HG02642 (cell line): ENCODE data around the gene DERA.
"Not testable (repeated sequence)": the region's sequence is repeated elsewhere in the genome, so short reads cannot be mapped to it uniquely, and the experiment has no call there.

Experiments used
- ATAC-seq: cut with Tn5 transposase; IDR thresholded peaks from one replicate; pipeline ENCODE4 v1.9.1; 2021; ENCODE audit warnings: mild to moderate bottlenecking; ENCODE audit not compliant: unreplicated experiment, poor library complexity

Gene DERA

DNA sequence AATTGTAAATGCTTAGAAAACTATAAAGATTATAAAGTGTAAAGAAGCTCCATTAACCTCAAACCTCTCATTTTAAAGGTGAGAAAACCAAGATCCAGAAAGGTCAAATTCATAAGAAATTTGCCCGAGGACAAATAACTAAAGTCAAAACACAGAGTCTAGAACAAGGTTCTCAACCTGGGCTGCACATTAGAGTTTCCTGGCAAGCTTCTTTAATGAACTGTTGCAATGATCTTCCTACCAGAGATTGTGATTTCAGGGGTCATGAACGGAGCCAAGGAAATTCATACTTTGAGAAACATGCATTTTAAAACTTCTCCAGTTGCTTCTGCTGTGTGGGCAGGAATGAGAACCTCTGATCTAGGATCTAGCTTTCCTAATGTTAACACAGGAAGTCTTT lies 86.8 kb downstream of the DERA start:
- ATAC-seq: no peak

GRCh38 chr12:16002880-16003279 lies 91.7 kb downstream of the DERA start:
- ATAC-seq: no peak

GRCh38 chr12:16003460-16003859 lies 92.3 kb downstream of the DERA start:
- ATAC-seq: no peak

- ATAC-seq: no peak
Measured at GRCh38 chr12:16006752-16007151, 95.6 kb downstream of the DERA start.

- ATAC-seq: no peak
Measured at GRCh38 chr12:16008421-16008824, 97.3 kb downstream of the DERA start.

DNA sequence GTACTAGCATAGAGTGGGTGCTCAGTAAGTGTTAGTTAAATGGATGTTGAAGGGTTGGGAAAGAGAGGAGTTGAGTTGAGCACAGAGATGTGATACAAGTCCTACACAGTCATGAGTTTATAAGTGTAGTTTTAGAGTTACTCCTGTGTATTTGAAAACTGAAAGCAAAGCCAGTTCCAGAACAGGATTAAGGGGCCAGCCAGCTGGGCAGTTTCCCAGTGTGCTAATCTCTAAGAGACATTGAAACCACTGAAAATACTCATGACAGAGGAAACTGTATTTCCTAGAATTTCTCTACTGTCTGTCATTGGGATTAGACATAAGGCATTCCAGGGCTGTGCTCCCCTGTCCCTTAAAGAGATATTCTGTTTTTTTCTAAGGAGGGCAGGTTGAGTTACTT lies 101.0 kb downstream of the DERA start:
- no peak for ATAC-seq

GRCh38 chr12:16013722-16014121 lies 102.6 kb downstream of the DERA start:
- not testable (repeated sequence) for ATAC-seq

DNA sequence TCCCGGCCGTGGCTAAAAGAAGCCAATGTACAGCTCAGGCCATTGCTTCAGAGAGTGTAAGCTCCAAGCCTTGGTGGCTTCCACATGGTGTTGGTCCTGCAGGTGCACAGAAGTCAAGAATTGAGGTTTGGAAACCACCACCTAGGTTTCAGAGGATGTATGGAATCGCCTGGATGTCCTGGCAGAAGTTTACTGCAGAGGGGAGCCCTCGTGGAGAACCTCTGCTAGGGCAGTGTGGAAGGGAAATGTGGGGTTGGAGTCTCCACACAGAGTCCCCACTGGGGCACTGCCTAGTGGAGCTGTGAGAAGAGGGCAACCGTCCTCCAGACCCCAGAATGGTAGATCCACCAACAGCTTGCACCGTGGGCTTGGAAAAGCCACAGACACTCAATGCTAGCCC lies 103.3 kb downstream of the DERA start:
- ATAC-seq: not testable (repeated sequence)

DNA sequence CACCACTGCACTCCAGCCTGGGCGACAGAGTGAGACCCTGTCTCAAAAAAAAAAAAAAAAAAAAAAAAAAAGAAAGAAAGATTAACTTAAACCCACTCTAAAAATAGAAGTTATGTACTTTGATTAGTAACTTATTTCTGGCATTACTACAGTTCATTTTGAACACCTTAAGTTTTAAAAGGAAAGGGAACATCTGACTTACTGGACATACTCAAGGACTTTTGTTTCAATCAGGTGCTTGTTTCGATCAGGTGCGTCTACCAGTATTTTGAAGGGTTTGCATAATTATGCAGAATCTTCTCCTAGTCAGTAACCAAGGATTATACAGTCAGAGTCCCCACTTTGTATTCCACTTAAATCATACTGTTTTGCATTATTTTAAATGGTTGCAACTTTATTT lies 105.6 kb downstream of the DERA start:
- ATAC-seq: no peak

GRCh38 chr12:16018306-16018705 lies 107.2 kb downstream of the DERA start:
- ATAC-seq: no peak

GRCh38 chr12:16019136-16019535 lies 108.0 kb downstream of the DERA start:
- ATAC-seq: no peak

- ATAC-seq: no peak
Measured at GRCh38 chr12:16020031-16020430, 108.9 kb downstream of the DERA start.

GRCh38 chr12:16021026-16021425 lies 109.9 kb downstream of the DERA start:
- ATAC-seq: no peak

DNA sequence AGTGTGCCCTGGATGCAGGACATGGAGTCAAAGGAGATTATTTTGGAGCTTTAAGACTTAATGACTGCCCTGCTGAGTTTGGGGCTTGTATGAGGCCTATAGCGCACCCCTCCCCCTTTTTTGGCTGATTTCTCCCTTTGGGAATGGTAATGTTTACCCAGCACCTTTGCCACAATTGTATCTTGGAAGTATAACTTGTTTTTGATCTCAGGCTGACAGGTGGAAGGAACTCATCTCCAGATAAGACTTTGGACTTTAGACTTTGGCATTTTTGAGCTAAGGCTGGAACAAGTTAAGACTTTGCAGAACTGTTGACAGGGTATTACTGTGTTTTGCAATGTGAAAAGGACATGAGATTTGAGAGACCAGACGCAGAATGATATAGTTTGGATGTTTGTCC lies 110.5 kb downstream of the DERA start:
- no peak for ATAC-seq

GRCh38 chr12:16027002-16027401 lies 115.9 kb downstream of the DERA start:
- no peak for ATAC-seq

GRCh38 chr12:16030744-16031143 lies 119.6 kb downstream of the DERA start:
- ATAC-seq: no peak

GRCh38 chr12:16034136-16034817 lies 123.1 kb downstream of the DERA start:
- ATAC-seq: no peak

GRCh38 chr12:16036073-16036472 lies 124.9 kb downstream of the DERA start:
- ATAC-seq: no peak

DNA sequence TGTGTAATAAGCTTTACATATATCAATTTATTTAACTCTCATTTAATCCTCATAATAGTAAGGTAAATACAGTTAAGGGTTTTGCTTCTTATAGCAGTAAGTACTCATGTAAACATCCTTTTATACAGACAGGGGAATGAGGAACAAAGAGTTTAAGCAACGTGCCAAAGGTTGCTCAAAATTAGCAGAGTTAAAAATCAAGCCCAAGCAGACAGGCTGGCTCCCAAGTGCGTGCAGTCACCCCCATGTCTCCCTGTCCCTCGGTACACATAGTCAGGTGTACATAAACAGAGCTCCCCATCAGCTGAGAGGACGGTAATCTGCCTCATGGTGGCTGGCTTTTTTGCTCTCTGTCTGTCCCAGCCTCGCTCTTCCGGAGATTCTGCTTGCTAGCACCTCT lies 126.4 kb downstream of the DERA start:
- ATAC-seq: no peak

GRCh38 chr12:16043480-16043879 lies 132.3 kb downstream of the DERA start:
- ATAC-seq: no peak

GRCh38 chr12:16046266-16046665 lies 135.1 kb downstream of the DERA start:
- ATAC-seq: no peak

GRCh38 chr12:16048511-16048910 lies 137.4 kb downstream of the DERA start:
- ATAC-seq: no peak

DNA sequence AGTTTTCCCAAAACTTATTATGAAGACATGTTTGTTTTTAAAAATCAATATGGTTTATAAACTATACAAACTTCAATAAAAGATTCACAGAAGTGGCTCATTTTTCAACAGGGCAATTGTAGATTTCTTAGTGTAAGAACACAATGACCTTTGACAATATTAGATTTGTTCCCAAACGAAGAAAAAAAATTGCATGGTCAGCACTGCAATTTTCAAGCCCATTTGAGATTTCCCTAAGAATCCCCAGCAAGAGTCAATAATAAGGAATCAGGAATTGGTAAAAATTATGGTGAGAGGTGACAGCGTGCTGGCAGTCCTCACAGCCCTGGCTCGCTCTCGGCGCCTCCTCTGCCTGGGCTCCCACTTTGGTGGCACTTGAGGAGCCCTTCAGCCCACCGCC lies 145.8 kb downstream of the DERA start:
- no peak for ATAC-seq
